Lung (tissue), 12 donors: Measurements from ENCODE around the gene GIT2. TPM values are rescaled to one million over a fixed set of nuclear protein-coding genes. Genes with fewer than 3 reads are reported as not detected.

Source experiments
- ATAC-seq: fragments of 200-7000 bp; cut with Tn5 transposase; one replicate; pipeline ENCODE4 v1.9.1; 2020; ENCODE audit warnings: moderate number of reproducible peaks; ENCODE audit not compliant: insufficient read depth, low FRiP score
- DNase-seq, 3 donors: peaks; one replicate each; pipeline ENCODE4 v3.0.0-alpha.2; 2013 to 2017
- H3K27ac ChIP-seq, 2 donors: one replicate each; pipeline ENCODE4 v1.5.1; 2013; ENCODE audit warnings: mild to moderate bottlenecking in 2 of 2, moderate library complexity in 2 of 2, control low read depth in 1 of 2, inconsistent platforms in 1 of 2, low read depth in 1 of 2, low read length in 1 of 2
- H3K27me3 ChIP-seq, 3 donors: one replicate each; pipeline ENCODE4 v1.5.1; 2013; ENCODE audit warnings: low read length in 2 of 3; ENCODE audit not compliant: control insufficient read depth in 3 of 3, insufficient read depth in 3 of 3
- H3K36me3 ChIP-seq, 4 donors: one replicate each; pipeline ENCODE4 v1.5.1; 2013; ENCODE audit warnings: low read length in 4 of 4, mild to moderate bottlenecking in 1 of 4, moderate library complexity in 1 of 4; ENCODE audit not compliant: control insufficient read depth in 4 of 4, insufficient read depth in 4 of 4
- H3K4me1 ChIP-seq, 5 donors: one replicate each; pipeline ENCODE4 v1.5.1; 2013; ENCODE audit warnings: low read length in 5 of 5, mild to moderate bottlenecking in 2 of 5, moderate library complexity in 1 of 5; ENCODE audit not compliant: control insufficient read depth in 5 of 5, insufficient read depth in 5 of 5
- H3K4me3 ChIP-seq: one replicate; pipeline ENCODE4 v1.5.1; 2013; ENCODE audit warnings: mild to moderate bottlenecking, control low read depth, moderate library complexity
- H3K9ac ChIP-seq, 2 donors: one replicate each; pipeline ENCODE4 v1.5.1; 2013; ENCODE audit warnings: low read length in 2 of 2, control low read depth in 1 of 2; ENCODE audit not compliant: insufficient read depth in 1 of 2
- H3K9me3 ChIP-seq, 4 donors: one replicate each; pipeline ENCODE4 v1.5.1; 2013; ENCODE audit warnings: low read length in 3 of 4, mild to moderate bottlenecking in 1 of 4, moderate library complexity in 1 of 4; ENCODE audit not compliant: control insufficient read depth in 4 of 4, insufficient read depth in 3 of 4
- WGBS, 2 donors: extraction: QIAGEN DNeasy Blood & Tissue Kit; methylation state at CpG; one replicate each; pipeline ENCODE4 v1.1.7; 2013; 5-methylcytosine and 5-hydroxymethylcytosine counted together
- polyA plus RNA-seq, 2 donors: library from polyadenylated mRNA; stranded (reverse); fragments of 200-250 nt; gene quantifications; one replicate each; pipeline ENCODE4 v1.2.1, GENCODE V29; 2013
- total RNA-seq, 2 donors: library from RNA; depleted of rRNA in 1 of 2; stranded (reverse); fragments of >200 nt in 1 of 2; gene quantifications; one replicate each; pipeline ENCODE4 v1.2.1, GENCODE V29; 2014 to 2021
- TF ChIP-seq, protein P1 (sequence below): IDR thresholded peaks from 2 replicates; pipeline ENCODE4 v1.5.1; 2012; ENCODE audit warnings: mild to moderate bottlenecking; ENCODE audit errors: control extremely low read depth, extremely low read depth
- donor health status: control.
- donor health status: control.
- donor health status: Bipolar disorder and iron deficiency.
- donor health status: healthy.
- donor health status: DM: yes; HTN: yes; CAD: no.

The GIT2 gene
- total and polyA plus RNA-seq, 4 donors: 13.5 to 75.8 (median 40.1) TPM

GRCh38 chr12:109948368-109948767 is 47.8 kb downstream of the GIT2 start:
- Histone ChIP-seq H3K27ac (peak overlapping the region in 1 of 2 donors; percentile 9), H3K9ac (no peak overlapping the region), H3K36me3 (peaks cover 10 to 43% (median 39%) of the 10 kb centered on the region in 4 donors), H3K4me3 (no peak overlapping the region), H3K27me3 (no peaks in the 10 kb centered on the region), H3K9me3 (peaks cover 0 to 2% (median 0%) of the 10 kb centered on the region in 4 donors), H3K4me1 (peaks cover 3 to 33% (median 26%) of the 10 kb centered on the region in 5 donors)
- TF ChIP-seq, protein P1, sequence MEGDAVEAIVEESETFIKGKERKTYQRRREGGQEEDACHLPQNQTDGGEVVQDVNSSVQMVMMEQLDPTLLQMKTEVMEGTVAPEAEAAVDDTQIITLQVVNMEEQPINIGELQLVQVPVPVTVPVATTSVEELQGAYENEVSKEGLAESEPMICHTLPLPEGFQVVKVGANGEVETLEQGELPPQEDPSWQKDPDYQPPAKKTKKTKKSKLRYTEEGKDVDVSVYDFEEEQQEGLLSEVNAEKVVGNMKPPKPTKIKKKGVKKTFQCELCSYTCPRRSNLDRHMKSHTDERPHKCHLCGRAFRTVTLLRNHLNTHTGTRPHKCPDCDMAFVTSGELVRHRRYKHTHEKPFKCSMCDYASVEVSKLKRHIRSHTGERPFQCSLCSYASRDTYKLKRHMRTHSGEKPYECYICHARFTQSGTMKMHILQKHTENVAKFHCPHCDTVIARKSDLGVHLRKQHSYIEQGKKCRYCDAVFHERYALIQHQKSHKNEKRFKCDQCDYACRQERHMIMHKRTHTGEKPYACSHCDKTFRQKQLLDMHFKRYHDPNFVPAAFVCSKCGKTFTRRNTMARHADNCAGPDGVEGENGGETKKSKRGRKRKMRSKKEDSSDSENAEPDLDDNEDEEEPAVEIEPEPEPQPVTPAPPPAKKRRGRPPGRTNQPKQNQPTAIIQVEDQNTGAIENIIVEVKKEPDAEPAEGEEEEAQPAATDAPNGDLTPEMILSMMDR: no peak
- 84 to 87% methylated on average over 4 of the region's 4 CpGs for WGBS, 2 donors
- DNase-seq (no peak), ATAC-seq (no peak)

DNA sequence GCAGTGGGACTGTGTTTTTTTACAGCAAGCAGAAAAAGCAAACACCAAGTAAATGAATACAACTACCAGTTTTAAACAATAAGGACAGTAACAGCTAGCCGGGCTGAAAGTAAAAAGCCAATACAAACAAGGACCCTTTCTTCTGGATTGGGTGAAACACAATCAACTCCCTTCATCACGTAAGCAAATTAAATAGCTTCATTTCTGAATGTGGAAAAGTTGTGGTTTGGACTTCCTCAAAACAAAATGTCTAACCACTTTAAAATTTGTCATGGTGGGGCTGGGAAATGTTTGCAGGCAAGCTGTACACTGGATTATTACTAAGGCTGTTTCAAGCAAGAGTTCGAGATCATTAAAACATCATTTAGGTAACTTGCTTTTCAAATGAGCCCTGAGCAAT is 48.6 kb downstream of the GIT2 start:
- no peak overlapping the region for H3K4me3 ChIP-seq
- DNase-seq (no peak), ATAC-seq (no peak)
- TF ChIP-seq, protein P1: no peak
- no peak overlapping the region for H3K9ac ChIP-seq
- H3K4me1 ChIP-seq: peaks cover 3 to 31% (median 26%) of the 10 kb centered on the region in 5 donors
- WGBS, 2 donors: 18 to 47% methylated on average over 3 of the region's 3 CpGs
- no peaks in the 10 kb centered on the region for H3K27me3 ChIP-seq
- H3K27ac ChIP-seq: peak overlapping the region in 1 of 2 donors; percentile 56
- peaks cover 9 to 35% (median 33%) of the 10 kb centered on the region in 4 donors for H3K36me3 ChIP-seq
- H3K9me3 ChIP-seq: peaks cover 0 to 2% (median 0%) of the 10 kb centered on the region in 4 donors

GRCh38 chr12:109946913-109947312 is 49.3 kb downstream of the GIT2 start:
- H3K36me3 ChIP-seq: peaks cover 6 to 31% (median 28%) of the 10 kb centered on the region in 4 donors
- DNase-seq (no peak), ATAC-seq (no peak)
- no peak overlapping the region for H3K9ac ChIP-seq
- H3K4me1 ChIP-seq: peaks cover 0 to 31% (median 26%) of the 10 kb centered on the region in 5 donors
- peak overlapping the region; percentile 55 to 56 for H3K27ac ChIP-seq
- TF ChIP-seq, protein P1: no peak
- peaks cover 0 to 2% (median 0%) of the 10 kb centered on the region in 4 donors for H3K9me3 ChIP-seq
- WGBS, 2 donors: 92 to 93% methylated on average over 9 of the region's 9 CpGs
- H3K27me3 ChIP-seq: no peaks in the 10 kb centered on the region
- no peak overlapping the region for H3K4me3 ChIP-seq

DNA sequence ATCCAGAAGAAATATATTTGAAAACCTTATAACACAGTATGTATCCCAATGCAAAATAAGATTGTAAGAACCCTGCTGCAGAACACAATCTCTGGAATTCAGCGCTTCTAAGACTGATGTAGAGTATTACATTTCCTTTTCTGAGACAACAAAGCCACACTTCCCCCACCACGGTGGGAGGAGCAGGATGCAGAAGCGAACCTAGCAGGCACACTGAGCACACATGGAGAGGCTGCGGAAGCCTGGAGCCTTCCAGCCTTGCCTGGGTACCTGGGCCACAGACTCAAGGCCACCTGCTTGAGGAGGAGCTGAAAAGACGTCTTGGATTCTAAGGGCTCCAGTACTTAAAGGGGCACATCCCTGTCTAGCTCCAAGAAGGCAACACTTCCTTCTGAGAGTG is 49.7 kb downstream of the GIT2 start:
- H3K9me3 ChIP-seq: peaks cover 0 to 2% (median 0%) of the 10 kb centered on the region in 4 donors
- H3K27ac ChIP-seq: peak overlapping the region in 1 of 2 donors; percentile 55
- 18 to 33% methylated on average over 5 of the region's 5 CpGs for WGBS, 2 donors
- no peak for ATAC-seq
- no peak for DNase-seq
- H3K27me3 ChIP-seq: no peaks in the 10 kb centered on the region
- no peak overlapping the region for H3K9ac ChIP-seq
- H3K36me3 ChIP-seq: peaks cover 6 to 27% (median 24%) of the 10 kb centered on the region in 4 donors
- H3K4me1 ChIP-seq: peaks cover 0 to 31% (median 26%) of the 10 kb centered on the region in 5 donors
- H3K4me3 ChIP-seq: no peak overlapping the region
- TF ChIP-seq, protein P1: no peak
